ENCODE data around the gene OR1N1. TPM values are rescaled to one million over a fixed set of nuclear protein-coding genes. Genes with fewer than 3 reads are reported as not detected.

Gene OR1N1
- total and polyA plus RNA-seq, 4 donors: not detected

DNA sequence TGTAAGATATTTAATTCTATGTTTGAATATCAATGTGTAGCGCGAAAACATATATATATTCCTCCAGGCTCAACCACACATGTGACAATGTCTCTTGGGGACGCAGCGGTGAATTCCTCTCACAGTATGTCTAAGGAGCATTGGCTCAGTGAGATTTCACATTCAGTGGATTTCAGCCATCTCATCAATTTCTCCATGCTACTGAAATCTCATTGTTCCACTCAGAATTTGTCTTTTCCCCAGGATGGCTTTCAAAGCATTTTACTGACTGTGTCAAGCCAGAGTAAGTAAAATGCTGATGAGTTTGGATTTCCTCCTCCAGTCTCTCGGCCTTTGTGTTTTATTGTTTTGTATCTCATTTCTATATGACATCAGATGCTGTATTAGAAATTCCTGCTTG is 48.0 kb downstream of the OR1N1 start:
- no peak overlapping the region for H3K9ac ChIP-seq (ENCODE audit: low read depth in 1 of 2, low read length in 2 of 2)
- H3K4me3 ChIP-seq (ENCODE audit: low read depth in 1 of 3, low read length in 3 of 3): no peak overlapping the region
- DNase-seq (ENCODE audit: low spot score): no peak
- WGBS: 90% methylated on average over 5 of the region's 5 CpGs
- TF ChIP-seq EGR1 (IDR thresholded peaks at IDR 0.05; ENCODE audit: low read depth in 2 of 2) (no peak), FOXA1 (IDR thresholded peaks at IDR 0.05) (no peak), TAF1 (conservative IDR thresholded peaks at IDR 0.05) (no peak), GABPA (IDR thresholded peaks at IDR 0.05 in 1 of 2, conservative IDR thresholded peaks at IDR 0.05 in 1 of 2) (no peak)
- TF ChIP-seq, protein P1, sequence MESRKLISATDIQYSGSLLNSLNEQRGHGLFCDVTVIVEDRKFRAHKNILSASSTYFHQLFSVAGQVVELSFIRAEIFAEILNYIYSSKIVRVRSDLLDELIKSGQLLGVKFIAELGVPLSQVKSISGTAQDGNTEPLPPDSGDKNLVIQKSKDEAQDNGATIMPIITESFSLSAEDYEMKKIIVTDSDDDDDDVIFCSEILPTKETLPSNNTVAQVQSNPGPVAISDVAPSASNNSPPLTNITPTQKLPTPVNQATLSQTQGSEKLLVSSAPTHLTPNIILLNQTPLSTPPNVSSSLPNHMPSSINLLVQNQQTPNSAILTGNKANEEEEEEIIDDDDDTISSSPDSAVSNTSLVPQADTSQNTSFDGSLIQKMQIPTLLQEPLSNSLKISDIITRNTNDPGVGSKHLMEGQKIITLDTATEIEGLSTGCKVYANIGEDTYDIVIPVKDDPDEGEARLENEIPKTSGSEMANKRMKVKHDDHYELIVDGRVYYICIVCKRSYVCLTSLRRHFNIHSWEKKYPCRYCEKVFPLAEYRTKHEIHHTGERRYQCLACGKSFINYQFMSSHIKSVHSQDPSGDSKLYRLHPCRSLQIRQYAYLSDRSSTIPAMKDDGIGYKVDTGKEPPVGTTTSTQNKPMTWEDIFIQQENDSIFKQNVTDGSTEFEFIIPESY (IDR thresholded peaks at IDR 0.05): no peak
- TF ChIP-seq, protein P2, sequence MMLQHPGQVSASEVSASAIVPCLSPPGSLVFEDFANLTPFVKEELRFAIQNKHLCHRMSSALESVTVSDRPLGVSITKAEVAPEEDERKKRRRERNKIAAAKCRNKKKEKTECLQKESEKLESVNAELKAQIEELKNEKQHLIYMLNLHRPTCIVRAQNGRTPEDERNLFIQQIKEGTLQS (IDR thresholded peaks at IDR 0.05): no peak
- TF ChIP-seq, protein P3, sequence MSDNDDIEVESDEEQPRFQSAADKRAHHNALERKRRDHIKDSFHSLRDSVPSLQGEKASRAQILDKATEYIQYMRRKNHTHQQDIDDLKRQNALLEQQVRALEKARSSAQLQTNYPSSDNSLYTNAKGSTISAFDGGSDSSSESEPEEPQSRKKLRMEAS (IDR thresholded peaks at IDR 0.05): no peak
- no peaks in the 10 kb centered on the region for H3K36me3 ChIP-seq (ENCODE audit: control insufficient read depth in 4 of 4, insufficient read depth in 3 of 4, low read depth in 1 of 4, low read length in 3 of 4)
- H3K27ac ChIP-seq (ENCODE audit: low read depth in 1 of 2, low read length in 2 of 2): no peak overlapping the region
- H3K4me1 ChIP-seq (ENCODE audit: control insufficient read depth in 4 of 4, insufficient read depth in 4 of 4, low read length in 3 of 4): no peaks in the 10 kb centered on the region
- no peaks in the 10 kb centered on the region for H3K9me3 ChIP-seq (ENCODE audit: control insufficient read depth in 4 of 4, low read length in 3 of 4)
- no peaks in the 10 kb centered on the region for H3K27me3 ChIP-seq (ENCODE audit: control insufficient read depth in 4 of 4, insufficient read depth in 4 of 4, low read length in 3 of 4)

DNA sequence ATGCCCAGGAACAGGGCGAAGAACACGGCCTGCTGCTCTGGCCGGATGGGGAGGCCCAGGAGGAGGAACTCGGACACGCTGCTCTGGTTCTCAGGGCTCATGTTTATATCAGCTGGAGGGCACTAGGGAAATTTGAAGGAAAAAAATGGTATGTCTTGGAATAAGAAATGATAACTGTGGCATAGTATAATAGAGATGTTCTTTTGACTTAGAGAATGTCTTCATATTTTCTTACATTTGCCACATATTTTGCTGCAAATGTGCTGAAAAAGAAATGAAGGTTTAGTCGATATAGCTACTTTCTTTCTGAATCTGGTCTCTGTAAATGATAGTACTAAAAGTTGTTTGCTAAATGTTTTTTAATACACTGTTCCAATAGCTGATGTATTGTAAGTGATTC is 49.3 kb downstream of the OR1N1 start, which contains the start of gene OR1J1:
TSS of gene OR1J1 (minus strand) at position 101 of the 400 bp plus-strand sequence. CDS start at position 101, 0 bp downstream.
- WGBS: 89% methylated on average over 6 of the region's 6 CpGs
- no peaks in the 10 kb centered on the region for H3K27me3 ChIP-seq (ENCODE audit: control insufficient read depth in 4 of 4, insufficient read depth in 4 of 4, low read length in 3 of 4)

More for the DNA sequence above, 49.3 kb downstream of the OR1N1 start, which contains the start of gene OR1J1:
- Histone ChIP-seq H3K4me1 (ENCODE audit: control insufficient read depth in 4 of 4, insufficient read depth in 4 of 4, low read length in 3 of 4) (no peaks in the 10 kb centered on the region), H3K4me3 (ENCODE audit: low read depth in 1 of 3, low read length in 3 of 3) (no peak within 1 kb of the TSS), H3K9me3 (ENCODE audit: control insufficient read depth in 4 of 4, low read length in 3 of 4) (no peaks in the 10 kb centered on the region), H3K36me3 (ENCODE audit: control insufficient read depth in 4 of 4, insufficient read depth in 3 of 4, low read depth in 1 of 4, low read length in 3 of 4) (no peaks in the 10 kb centered on the region), H3K9ac (ENCODE audit: low read depth in 1 of 2, low read length in 2 of 2) (no peak within 1 kb of the TSS), H3K27ac (ENCODE audit: low read depth in 1 of 2, low read length in 2 of 2) (no peak within 1 kb of the TSS)
- TF ChIP-seq FOXA1 (IDR thresholded peaks at IDR 0.05): no peak
- TF ChIP-seq HNF4A (conservative IDR thresholded peaks at IDR 0.05): no peak
- no peak for TF ChIP-seq FOXA2 (IDR thresholded peaks at IDR 0.05)
- TF ChIP-seq, protein P3 (IDR thresholded peaks at IDR 0.05): no peak
- no peak for TF ChIP-seq YY1 (IDR thresholded peaks at IDR 0.05)
- no peak for TF ChIP-seq GABPA (IDR thresholded peaks at IDR 0.05 in 1 of 2, conservative IDR thresholded peaks at IDR 0.05 in 1 of 2)
- TF ChIP-seq, protein P1 (IDR thresholded peaks at IDR 0.05): no peak
- no peak for TF ChIP-seq RXRA (IDR thresholded peaks at IDR 0.05)
- TF ChIP-seq, protein P4, sequence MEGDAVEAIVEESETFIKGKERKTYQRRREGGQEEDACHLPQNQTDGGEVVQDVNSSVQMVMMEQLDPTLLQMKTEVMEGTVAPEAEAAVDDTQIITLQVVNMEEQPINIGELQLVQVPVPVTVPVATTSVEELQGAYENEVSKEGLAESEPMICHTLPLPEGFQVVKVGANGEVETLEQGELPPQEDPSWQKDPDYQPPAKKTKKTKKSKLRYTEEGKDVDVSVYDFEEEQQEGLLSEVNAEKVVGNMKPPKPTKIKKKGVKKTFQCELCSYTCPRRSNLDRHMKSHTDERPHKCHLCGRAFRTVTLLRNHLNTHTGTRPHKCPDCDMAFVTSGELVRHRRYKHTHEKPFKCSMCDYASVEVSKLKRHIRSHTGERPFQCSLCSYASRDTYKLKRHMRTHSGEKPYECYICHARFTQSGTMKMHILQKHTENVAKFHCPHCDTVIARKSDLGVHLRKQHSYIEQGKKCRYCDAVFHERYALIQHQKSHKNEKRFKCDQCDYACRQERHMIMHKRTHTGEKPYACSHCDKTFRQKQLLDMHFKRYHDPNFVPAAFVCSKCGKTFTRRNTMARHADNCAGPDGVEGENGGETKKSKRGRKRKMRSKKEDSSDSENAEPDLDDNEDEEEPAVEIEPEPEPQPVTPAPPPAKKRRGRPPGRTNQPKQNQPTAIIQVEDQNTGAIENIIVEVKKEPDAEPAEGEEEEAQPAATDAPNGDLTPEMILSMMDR (IDR thresholded peaks at IDR 0.05; ENCODE audit: low read depth, low read length, missing input control): no peak
- TF ChIP-seq, protein P2 (IDR thresholded peaks at IDR 0.05): no peak
- TF ChIP-seq NR2F2 (IDR thresholded peaks at IDR 0.05): no peak
- DNase-seq (ENCODE audit: low spot score): no peak
